H1 (cell line): Measurements from ENCODE around the gene VIPR2. TPM values are rescaled to one million over a fixed set of nuclear protein-coding genes. Genes with fewer than 3 reads are reported as not detected.
"Not testable (repeated sequence)": the region's sequence is repeated elsewhere in the genome, so short reads cannot be mapped to it uniquely, and the experiment has no call there.

Experiments used
- CTCF ChIA-PET: fragments of 300-600 bp; sonication (Branson Sonifier 250); formaldehyde crosslinking; loops from one replicate; lab custom pipeline; 2021; ENCODE audit not compliant: partially characterized antibody; lab: Charles Lee
- POLR2A ChIA-PET: fragments of 300-600 bp; sonication (Branson Sonifier 250); formaldehyde crosslinking; loops from one replicate; lab custom pipeline; 2021; ENCODE audit warnings: inconsistent platforms; ENCODE audit not compliant: partially characterized antibody; lab: Charles Lee
- DNase-seq, 2 experiments: peaks; one replicate each; pipeline versions ENCODE4 v3.0.0 to v3.0.0-alpha.2; 2010 to 2022; ENCODE audit warnings: low spot score in 2 of 2, low read depth in 1 of 2, mixed read lengths in 1 of 2
- FAIRE-seq: peaks from 2 replicates; lab custom pipeline; 2011; peaks lifted over from hg19 to GRCh38; lab: Jason Lieb, UNC
- H2AFZ ChIP-seq: 2 replicates; pipeline ENCODE4 v1.8.1; 2012; ENCODE audit warnings: low read length, inconsistent platforms
- H2AK5ac ChIP-seq: 2 replicates; pipeline ENCODE4 v1.6.1; 2013; ENCODE audit warnings: low read depth, low read length
- H2BK120ac ChIP-seq: replicated peaks from 2 replicates; pipeline ENCODE3; 2013; ENCODE audit warnings: low read depth, low read length, inconsistent platforms
- H2BK12ac ChIP-seq: 2 replicates; pipeline ENCODE4 v1.6.1; 2013; ENCODE audit warnings: low read depth, low read length
- H2BK15ac ChIP-seq: 2 replicates; pipeline ENCODE4 v1.6.1; 2013; ENCODE audit warnings: low read length
- H2BK20ac ChIP-seq: 2 replicates; pipeline ENCODE4 v1.6.1; 2013; ENCODE audit warnings: low read length
- H2BK5ac ChIP-seq: 2 replicates; pipeline ENCODE4 v1.6.1; 2013; ENCODE audit warnings: low read depth, low read length
- H3K14ac ChIP-seq: 2 replicates; pipeline ENCODE4 v1.6.1; 2013; ENCODE audit warnings: inconsistent platforms; ENCODE audit not compliant: insufficient read length
- H3K18ac ChIP-seq: 2 replicates; pipeline ENCODE4 v1.6.1; 2013; ENCODE audit warnings: low read length; ENCODE audit errors: extremely low read depth
- H3K23ac ChIP-seq: 2 replicates; pipeline ENCODE4 v1.6.1; 2013; ENCODE audit warnings: inconsistent platforms; ENCODE audit not compliant: insufficient read length
- H3K23me2 ChIP-seq: 2 replicates; pipeline ENCODE4 v1.6.1; 2013; ENCODE audit warnings: low read depth, low read length
- H3K27ac ChIP-seq: 2 replicates; pipeline ENCODE4 v1.6.1; 2011; ENCODE audit warnings: low read depth, low read length, inconsistent platforms
- H3K27me3 ChIP-seq, 4 experiments: replicated peaks in 1 of 4; 1 replicate in 1 of 4; 2 replicates in 3 of 4; pipeline versions ENCODE4 v1.6.1 to v1.8.1; 2011 to 2013; ENCODE audit warnings: low read length in 3 of 4, mild to moderate bottlenecking in 3 of 4, inconsistent platforms in 2 of 4, mixed read lengths in 2 of 4, moderate library complexity in 1 of 4; ENCODE audit not compliant: control insufficient read depth in 3 of 4, insufficient read depth in 3 of 4; ENCODE audit errors: extremely low read depth in 1 of 4
- H3K36me3 ChIP-seq, 4 experiments: 2 replicates each; pipeline versions ENCODE4 v1.6.1 to v1.8.1; 2011 to 2013; ENCODE audit warnings: mild to moderate bottlenecking in 4 of 4, low read length in 3 of 4, moderate library complexity in 2 of 4, control low read depth in 1 of 4, inconsistent platforms in 1 of 4; ENCODE audit not compliant: insufficient read depth in 4 of 4, control insufficient read depth in 2 of 4
- H3K4ac ChIP-seq: replicated peaks from 2 replicates; pipeline ENCODE3; 2013; ENCODE audit warnings: low read length, low read depth, mixed read lengths, inconsistent platforms; ENCODE audit not compliant: insufficient read length
- H3K4me1 ChIP-seq, 4 experiments: replicated peaks in 1 of 4; 1 replicate in 1 of 4; 2 replicates in 3 of 4; pipeline versions ENCODE4 v1.6.1 to v1.8.1; 2011 to 2013; ENCODE audit warnings: low read length in 3 of 4, inconsistent platforms in 2 of 4, mixed read lengths in 1 of 4; ENCODE audit not compliant: insufficient read depth in 4 of 4, control insufficient read depth in 3 of 4
- H3K4me2 ChIP-seq, 2 experiments: 2 replicates each; pipeline versions ENCODE4 v1.6.1 to v1.8.1; 2011 to 2013; ENCODE audit warnings: low read depth in 2 of 2, low read length in 2 of 2, control low read depth in 1 of 2, inconsistent platforms in 1 of 2, mild to moderate bottlenecking in 1 of 2; ENCODE audit not compliant: insufficient read depth in 1 of 2
- H3K4me3 ChIP-seq, 4 experiments: fragments of 200-600, 300-600 bp in 1 of 4; sonication (generic), shearing (Covaris generic), sonication (Bioruptor Twin) in 1 of 4; 2 replicates each; pipeline versions ENCODE4 v1.5.1 to v1.8.1; 2011 to 2016; ENCODE audit warnings: low read length in 4 of 4, low read depth in 3 of 4, control low read depth in 2 of 4, inconsistent platforms in 2 of 4, mild to moderate bottlenecking in 2 of 4, mixed read lengths in 1 of 4, moderate library complexity in 1 of 4; ENCODE audit not compliant: insufficient read depth in 2 of 4; ENCODE audit errors: extremely low read depth in 1 of 4
- H3K56ac ChIP-seq: replicated peaks from 2 replicates; pipeline ENCODE3; 2013; ENCODE audit warnings: low read depth, mild to moderate bottlenecking, mixed read lengths, low read length, inconsistent platforms; ENCODE audit not compliant: insufficient read length
- H3K79me1 ChIP-seq: 2 replicates; pipeline ENCODE4 v1.6.1; 2013; ENCODE audit warnings: low read depth, low read length, control low read depth
- H3K79me2 ChIP-seq, 2 experiments: 2 replicates each; pipeline versions ENCODE4 v1.6.1 to v1.8.1; 2012 to 2013; ENCODE audit warnings: low read length in 2 of 2, mild to moderate bottlenecking in 2 of 2, inconsistent platforms in 1 of 2; ENCODE audit not compliant: insufficient read depth in 2 of 2, control insufficient read depth in 1 of 2
- H3K9ac ChIP-seq, 4 experiments: replicated peaks in 1 of 4; 1 replicate in 1 of 4; 2 replicates in 3 of 4; pipeline versions ENCODE4 v1.6.1 to v1.8.1; 2011 to 2013; ENCODE audit warnings: low read depth in 3 of 4, low read length in 3 of 4, control low read depth in 2 of 4, mild to moderate bottlenecking in 2 of 4, moderate library complexity in 2 of 4, inconsistent platforms in 1 of 4; ENCODE audit errors: extremely low read depth in 1 of 4
- H3K9me3 ChIP-seq, 2 experiments: 2 replicates each; pipeline versions ENCODE4 v1.6.1 to v1.8.1; 2012 to 2013; ENCODE audit warnings: mild to moderate bottlenecking in 2 of 2, moderate library complexity in 2 of 2, control low read depth in 1 of 2, inconsistent platforms in 1 of 2, low read depth in 1 of 2, low read length in 1 of 2, mixed read lengths in 1 of 2; ENCODE audit not compliant: insufficient read depth in 2 of 2
- H4K20me1 ChIP-seq, 2 experiments: replicated peaks in 1 of 2; 2 replicates each; pipeline versions ENCODE3 to v1.8.1; 2011 to 2013; ENCODE audit warnings: inconsistent platforms in 2 of 2, low read length in 2 of 2, mild to moderate bottlenecking in 1 of 2; ENCODE audit not compliant: insufficient read depth in 2 of 2, control insufficient read depth in 1 of 2
- H4K5ac ChIP-seq: 2 replicates; pipeline ENCODE4 v1.6.1; 2013; ENCODE audit warnings: low read length, low read depth, mixed read lengths, inconsistent platforms; ENCODE audit not compliant: insufficient read length
- H4K8ac ChIP-seq: 2 replicates; pipeline ENCODE4 v1.8.0; 2013; ENCODE audit warnings: mild to moderate bottlenecking, moderate library complexity, low read length, inconsistent platforms; ENCODE audit not compliant: insufficient read depth; ENCODE audit errors: extremely low read depth
- H4K91ac ChIP-seq: replicated peaks from 2 replicates; pipeline ENCODE3; 2013; ENCODE audit warnings: low read length, mixed read lengths, inconsistent platforms; ENCODE audit not compliant: insufficient read length
- WGBS, 2 experiments: shearing (Covaris generic) in 1 of 2; methylation state at CpG; one replicate each; pipeline versions ENCODE4 v1.1.6 to v1.1.7; 2013 to 2015; ENCODE audit warnings: low lambda C conversion rate in 2 of 2, mixed read lengths in 2 of 2, inconsistent platforms in 1 of 2, low coverage in 1 of 2, missing lambda C conversion rate in 1 of 2; ENCODE audit not compliant: insufficient replicate concordance in 2 of 2, insufficient coverage in 1 of 2, insufficient read length in 1 of 2; ENCODE audit errors: extremely low coverage in 1 of 2, missing lambda C conversion rate in 1 of 2; 5-methylcytosine and 5-hydroxymethylcytosine counted together
- polyA plus RNA-seq, 7 experiments: library from polyadenylated mRNA; depleted of rRNA in 3 of 7; stranded (reverse) in 5 of 7; unstranded in 2 of 7; fragments of >200 nt in 5 of 7; fragments of 200-250 nt in 2 of 7; gene quantifications; 1 replicate in 5 of 7; 2 replicates in 1 of 7; 4 replicates in 1 of 7; pipeline versions ENCODE4 v1.2.1 to v1.2.3, GENCODE V29; 2011 to 2013; ENCODE audit warnings: missing spikeins in 2 of 7, mixed read lengths in 2 of 7
- total RNA-seq: library from RNA; stranded (reverse); fragmentation: NEBNext Ultra II Directional; extraction: Animal tissue kit (Norgen Biotek cat#: 25700); gene quantifications from 2 replicates; pipeline ENCODE4 v1.2.1, GENCODE V29; 2021

Gene VIPR2
- total and polyA plus RNA-seq, 2 of the 8 experiments (the other 6 are each of a cell fraction or from before 2014, with no cell fraction given) = 2.4 to 6.3 TPM

DNA sequence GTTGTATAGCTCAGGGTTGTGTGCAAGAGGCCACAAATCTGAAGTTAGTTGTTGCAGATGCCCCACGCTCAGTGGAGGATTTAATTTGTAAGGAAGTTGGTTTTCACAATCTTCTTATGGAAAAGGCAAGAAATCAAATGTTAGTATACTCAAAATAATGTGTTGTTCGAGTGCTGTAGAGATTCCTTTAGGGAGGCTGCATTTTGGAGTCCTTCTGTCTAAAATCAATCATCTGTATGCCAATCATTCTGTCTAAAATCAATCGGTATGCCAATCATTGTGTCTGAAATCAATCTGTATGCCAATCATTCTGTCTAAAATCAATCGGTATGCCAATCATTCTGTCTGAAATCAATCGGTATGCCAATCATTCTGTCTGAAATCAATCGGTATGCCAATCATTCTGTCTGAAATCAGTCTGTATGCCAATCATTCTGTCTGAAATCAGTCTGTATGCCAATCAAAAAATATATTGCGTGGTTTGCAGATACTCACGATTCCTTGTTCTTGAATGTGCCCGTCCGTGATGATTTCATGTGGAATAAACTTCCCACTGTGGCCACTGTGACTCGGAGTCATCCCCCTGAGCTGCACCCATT lies 19.1 kb upstream of the VIPR2 start:
- H3K9ac ChIP-seq, DNase-seq, H3K18ac ChIP-seq, H2AFZ ChIP-seq, FAIRE-seq, H2BK120ac ChIP-seq, H3K79me2 ChIP-seq, H3K23ac ChIP-seq, H3K79me1 ChIP-seq, H2BK12ac ChIP-seq, H2BK15ac ChIP-seq, H3K4me1 ChIP-seq, H3K56ac ChIP-seq, H4K5ac ChIP-seq, H3K4me2 ChIP-seq, H3K14ac ChIP-seq, POLR2A ChIA-PET, H3K27me3 ChIP-seq, H2AK5ac ChIP-seq, H4K8ac ChIP-seq, H3K23me2 ChIP-seq, H4K20me1 ChIP-seq, H3K36me3 ChIP-seq, H3K4ac ChIP-seq, H2BK5ac ChIP-seq, H3K4me3 ChIP-seq, H4K91ac ChIP-seq, H2BK20ac ChIP-seq, H3K27ac ChIP-seq: not testable (repeated sequence)
- CTCF ChIA-PET = interaction anchor here (1.6 kb wide), 1 partner anchor 23 kb away, joined by 3 read pairs; no protein-coding TSS in a partner anchor
- H3K9me3 ChIP-seq = peaks cover 13 to 15% of the 10 kb centered on the region in 2 experiments
- WGBS, 2 experiments = 74% methylated on average over 2 of the region's 11 CpGs; no CpG with 5 or more reads in 1 of the 2 experiments
